Thoracic aorta (tissue), 2 donors: ENCODE results near the gene SSR3. TPM values are rescaled to one million over a fixed set of nuclear protein-coding genes. Genes with fewer than 3 reads are reported as not detected.
"Not testable (repeated sequence)": the region's sequence is repeated elsewhere in the genome, so short reads cannot be mapped to it uniquely, and the experiment has no call there.

Experiments used
- ATAC-seq: fragments of 150-250 bp; one replicate; pipeline ENCODE4 v1.8.0; 2017; ENCODE audit warnings: low read depth; ENCODE audit not compliant: insufficient number of reproducible peaks, low FRiP score
- DNase-seq: peaks from one replicate; pipeline ENCODE4 v3.0.0-alpha.2; 2020; ENCODE audit warnings: low spot score
- H3K27ac ChIP-seq, 2 donors: fragments of 200-600 bp; sonication (generic); 1 replicate in 1 of 2; 2 replicates in 1 of 2; pipeline ENCODE4 v1.5.1; 2016; ENCODE audit warnings: mild to moderate bottlenecking in 2 of 2, moderate library complexity in 2 of 2
- H3K27me3 ChIP-seq: fragments of 200-600 bp; sonication (generic); replicated peaks from 2 replicates; pipeline ENCODE4 v1.6.0; 2016; ENCODE audit warnings: mild to moderate bottlenecking; ENCODE audit not compliant: insufficient read depth
- H3K36me3 ChIP-seq: fragments of 200-600 bp; sonication (generic); one replicate; pipeline ENCODE4 v1.5.1; 2016
- H3K4me1 ChIP-seq, 2 donors: fragments of 200-600 bp; sonication (generic); 1 replicate in 1 of 2; 2 replicates in 1 of 2; pipeline versions ENCODE4 v1.5.1 to v1.6.0; 2016; ENCODE audit warnings: low read depth in 2 of 2, mild to moderate bottlenecking in 1 of 2; ENCODE audit not compliant: control insufficient read depth in 1 of 2
- H3K4me3 ChIP-seq: fragments of 200-600 bp; sonication (generic); 2 replicates; pipeline ENCODE4 v1.5.1; 2016; ENCODE audit warnings: mild to moderate bottlenecking
- H3K9me3 ChIP-seq: fragments of 200-600 bp; sonication (generic); 2 replicates; pipeline ENCODE4 v1.5.1; 2016
- total RNA-seq, 2 donors: library from RNA; depleted of rRNA; stranded (reverse); fragments of >200 nt; gene quantifications; one replicate each; pipeline versions ENCODE4 v1.1.0 to v1.2.3, GENCODE V29; 2016
- TF ChIP-seq, protein P1 (sequence below): fragments of 200-600 bp; sonication (generic); IDR thresholded peaks from one replicate; pipeline ENCODE4 v1.5.1; 2019; ENCODE audit warnings: antibody characterized with exemption

The SSR3 gene
- total RNA-seq, 2 donors from 2014 or later, result 94.0 to 107 TPM

- Histone ChIP-seq H3K4me3 (no peak overlapping the region), H3K4me1 (no peaks in the 10 kb centered on the region), H3K27me3 (no peaks in the 10 kb centered on the region), H3K27ac (no peak overlapping the region), H3K9me3 (no peaks in the 10 kb centered on the region), H3K36me3 (no peaks in the 10 kb centered on the region)
- ATAC-seq, result no peak
- TF ChIP-seq, protein P1, sequence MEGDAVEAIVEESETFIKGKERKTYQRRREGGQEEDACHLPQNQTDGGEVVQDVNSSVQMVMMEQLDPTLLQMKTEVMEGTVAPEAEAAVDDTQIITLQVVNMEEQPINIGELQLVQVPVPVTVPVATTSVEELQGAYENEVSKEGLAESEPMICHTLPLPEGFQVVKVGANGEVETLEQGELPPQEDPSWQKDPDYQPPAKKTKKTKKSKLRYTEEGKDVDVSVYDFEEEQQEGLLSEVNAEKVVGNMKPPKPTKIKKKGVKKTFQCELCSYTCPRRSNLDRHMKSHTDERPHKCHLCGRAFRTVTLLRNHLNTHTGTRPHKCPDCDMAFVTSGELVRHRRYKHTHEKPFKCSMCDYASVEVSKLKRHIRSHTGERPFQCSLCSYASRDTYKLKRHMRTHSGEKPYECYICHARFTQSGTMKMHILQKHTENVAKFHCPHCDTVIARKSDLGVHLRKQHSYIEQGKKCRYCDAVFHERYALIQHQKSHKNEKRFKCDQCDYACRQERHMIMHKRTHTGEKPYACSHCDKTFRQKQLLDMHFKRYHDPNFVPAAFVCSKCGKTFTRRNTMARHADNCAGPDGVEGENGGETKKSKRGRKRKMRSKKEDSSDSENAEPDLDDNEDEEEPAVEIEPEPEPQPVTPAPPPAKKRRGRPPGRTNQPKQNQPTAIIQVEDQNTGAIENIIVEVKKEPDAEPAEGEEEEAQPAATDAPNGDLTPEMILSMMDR, result no peak
- DNase-seq, result no peak
Measured at GRCh38 chr3:156575641-156576040, 20.7 kb upstream of the SSR3 start.

- not testable (repeated sequence) for H3K9me3 ChIP-seq, H3K27me3 ChIP-seq, H3K36me3 ChIP-seq, H3K4me1 ChIP-seq, ATAC-seq, H3K4me3 ChIP-seq, DNase-seq, H3K27ac ChIP-seq
Measured at GRCh38 chr3:156569881-156570280, 15.0 kb upstream of the SSR3 start.

- not testable (repeated sequence) for H3K27ac ChIP-seq, DNase-seq, H3K4me3 ChIP-seq, H3K4me1 ChIP-seq, ATAC-seq, H3K9me3 ChIP-seq, H3K36me3 ChIP-seq, H3K27me3 ChIP-seq
Measured at GRCh38 chr3:156569016-156569415, 14.1 kb upstream of the SSR3 start.

- no peak overlapping the region for H3K27ac ChIP-seq
- H3K27me3 ChIP-seq, result no peaks in the 10 kb centered on the region
- ATAC-seq (no peak), DNase-seq (no peak)
- no peaks in the 10 kb centered on the region for H3K9me3 ChIP-seq
- no peaks in the 10 kb centered on the region for H3K4me1 ChIP-seq
- TF ChIP-seq, protein P1, result no peak
- no peaks in the 10 kb centered on the region for H3K36me3 ChIP-seq
- no peak overlapping the region for H3K4me3 ChIP-seq
Measured at GRCh38 chr3:156563900-156564682, 9.2 kb upstream of the SSR3 start.

DNA sequence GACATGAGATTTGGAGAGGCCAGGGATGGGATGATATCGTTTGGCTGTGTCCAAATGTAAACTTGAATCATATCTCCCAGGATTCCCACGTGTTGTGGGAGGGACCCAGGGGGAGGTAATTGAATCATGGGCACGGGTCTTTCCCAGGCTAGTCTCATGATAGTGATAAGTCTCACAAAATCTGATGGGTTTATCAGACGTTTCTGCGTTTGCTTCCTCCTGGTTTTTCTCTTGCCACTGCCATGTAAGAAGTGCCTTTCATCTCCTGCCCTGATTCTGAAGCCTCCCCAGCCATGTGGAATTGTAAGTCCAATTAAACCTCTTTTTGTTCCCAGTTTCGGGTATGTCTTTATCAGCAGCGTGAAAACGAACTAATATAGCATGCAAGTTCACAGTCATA lies 7.6 kb upstream of the SSR3 start:
- H3K4me1 ChIP-seq, ATAC-seq, H3K36me3 ChIP-seq, H3K9me3 ChIP-seq, DNase-seq, H3K27ac ChIP-seq, H3K4me3 ChIP-seq, H3K27me3 ChIP-seq: not testable (repeated sequence)

DNA sequence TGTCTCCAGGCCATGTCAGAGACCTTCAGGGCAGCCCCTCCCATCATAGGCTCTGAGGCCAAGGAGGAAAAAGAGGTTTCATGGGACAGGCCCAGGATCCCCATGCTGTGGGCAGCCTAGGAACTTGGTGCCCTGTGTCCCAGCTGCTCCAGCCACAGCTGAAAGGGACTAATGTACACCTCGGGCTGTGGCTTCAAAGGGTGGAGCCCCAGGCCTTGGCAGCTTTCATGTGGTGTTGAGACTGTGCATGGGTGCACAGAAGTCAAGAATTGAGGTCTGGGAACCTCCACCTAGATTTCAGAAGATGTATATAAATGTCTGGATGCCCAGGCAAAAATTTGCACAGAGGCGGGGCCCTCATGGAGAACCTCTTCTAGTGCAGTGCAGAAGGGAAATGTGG lies 6.6 kb upstream of the SSR3 start:
- no peak for ATAC-seq
- no peak for DNase-seq
- Histone ChIP-seq H3K27ac (no peak overlapping the region), H3K27me3 (no peaks in the 10 kb centered on the region), H3K9me3 (no peaks in the 10 kb centered on the region), H3K36me3 (no peaks in the 10 kb centered on the region), H3K4me3 (no peak overlapping the region), H3K4me1 (no peaks in the 10 kb centered on the region)
- TF ChIP-seq, protein P1, result no peak

DNA sequence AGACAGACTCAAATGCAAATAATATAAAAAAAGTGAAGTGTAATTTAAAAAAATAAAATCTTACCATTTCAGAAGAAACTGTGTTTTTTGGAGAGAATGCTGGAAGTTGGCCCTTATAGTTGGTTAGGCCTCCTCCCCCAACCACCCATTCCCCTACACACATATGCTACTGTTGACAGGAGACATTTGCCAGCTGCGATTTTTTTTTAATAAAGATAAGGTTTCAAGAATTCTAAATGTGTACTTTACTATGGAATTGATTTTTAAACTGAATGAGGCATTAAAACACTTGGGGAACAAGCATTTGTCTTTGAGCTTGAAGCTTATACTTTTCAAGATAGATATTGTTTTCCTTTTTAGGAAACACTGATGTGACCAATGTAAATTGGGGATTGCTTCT lies 4.4 kb upstream of the SSR3 start:
- Histone ChIP-seq H3K27ac (no peak overlapping the region), H3K36me3 (no peaks in the 10 kb centered on the region), H3K4me3 (no peak overlapping the region), H3K4me1 (no peaks in the 10 kb centered on the region), H3K9me3 (no peaks in the 10 kb centered on the region), H3K27me3 (no peaks in the 10 kb centered on the region)
- TF ChIP-seq, protein P1, result no peak
- ATAC-seq (no peak), DNase-seq (no peak)
